Gastrocnemius medialis (tissue), 4 donors: Measurements from ENCODE around the gene USP15. TPM values are rescaled to one million over a fixed set of nuclear protein-coding genes. Genes with fewer than 3 reads are reported as not detected.
"Not testable (repeated sequence)": the region's sequence is repeated elsewhere in the genome, so short reads cannot be mapped to it uniquely, and the experiment has no call there.

ENCODE experiments used
- ATAC-seq, 2 donors: fragments of 150-250 bp; one replicate each; pipeline ENCODE4 v1.9.1; 2016
- DNase-seq, 2 donors: peaks; one replicate each; pipeline ENCODE4 v3.0.0-alpha.2; 2019
- H3K27ac ChIP-seq, 4 donors: fragments of 200-600 bp; sonication (generic); 1 replicate in 1 of 4; 2 replicates in 3 of 4; pipeline ENCODE4 v1.5.1; 2016 to 2018; ENCODE audit warnings: mild to moderate bottlenecking in 2 of 4, moderate library complexity in 1 of 4
- H3K27me3 ChIP-seq, 3 donors: fragments of 200-600 bp; sonication (generic) in 2 of 3; 1 replicate in 1 of 3; 2 replicates in 2 of 3; pipeline versions ENCODE4 v1.5.1 to v1.6.0; 2016 to 2019; ENCODE audit warnings: mild to moderate bottlenecking in 1 of 3, moderate library complexity in 1 of 3
- H3K36me3 ChIP-seq, 2 donors: fragments of 200-600 bp; sonication (generic) in 1 of 2; one replicate each; pipeline ENCODE4 v1.5.1; 2017 to 2018
- H3K4me1 ChIP-seq, 2 donors: fragments of 200-600 bp; sonication (generic) in 1 of 2; one replicate each; pipeline ENCODE4 v1.5.1; 2016 to 2017; ENCODE audit warnings: mild to moderate bottlenecking in 2 of 2
- H3K4me3 ChIP-seq, 4 donors: fragments of 200-600 bp; sonication (generic) in 3 of 4; 1 replicate in 1 of 4; 2 replicates in 3 of 4; pipeline ENCODE4 v1.5.1; 2016 to 2019; ENCODE audit warnings: mild to moderate bottlenecking in 2 of 4
- H3K9me3 ChIP-seq, 3 donors: fragments of 200-600 bp; sonication (generic) in 2 of 3; 1 replicate in 1 of 3; 2 replicates in 2 of 3; pipeline ENCODE4 v1.5.1; 2016 to 2019
- POLR2A ChIP-seq, 2 donors: fragments of 450-650 bp; IDR thresholded peaks; one replicate each; pipeline ENCODE4 v1.6.1; 2017; ENCODE audit warnings: antibody characterized with exemption in 2 of 2, mild to moderate bottlenecking in 2 of 2, moderate library complexity in 2 of 2
- in situ Hi-C, 4 donors: fragments of 200-750 bp; cut with MboI; loops; one replicate each; pipeline versions ENCODE4 v1.15.0 to v1.8.0; 2017; ENCODE audit warnings: low sequenced_read_pairs in 4 of 4
- intact Hi-C: fragments of 100-400 bp; cut with DNase I; formaldehyde crosslinking; loops from one replicate; pipeline ENCODE4 v1.15.1; 2023; ENCODE audit warnings: low total_unique reads
- total RNA-seq, 4 donors: library from RNA; depleted of rRNA; stranded (reverse); fragments of >200 nt; gene quantifications; one replicate each; pipeline versions ENCODE4 v1.1.0 to v1.2.3, GENCODE V29; 2016
- TF ChIP-seq, protein P1 (sequence below), 5 experiments: fragments of 450-650 bp in 3 of 5; fragments of 200-600 bp in 2 of 5; sonication (generic) in 2 of 5; IDR thresholded peaks in 4 of 5; conservative IDR thresholded peaks in 1 of 5; 1 replicate in 4 of 5; 2 replicates in 1 of 5; pipeline ENCODE4 v1.5.1; 2016 to 2019; ENCODE audit warnings: antibody characterized with exemption in 5 of 5, mild to moderate bottlenecking in 3 of 5, moderate library complexity in 3 of 5

The USP15 gene
- total RNA-seq, 4 donors from 2014 or later = 49.0 to 93.6 (median 50.6) TPM

DNA sequence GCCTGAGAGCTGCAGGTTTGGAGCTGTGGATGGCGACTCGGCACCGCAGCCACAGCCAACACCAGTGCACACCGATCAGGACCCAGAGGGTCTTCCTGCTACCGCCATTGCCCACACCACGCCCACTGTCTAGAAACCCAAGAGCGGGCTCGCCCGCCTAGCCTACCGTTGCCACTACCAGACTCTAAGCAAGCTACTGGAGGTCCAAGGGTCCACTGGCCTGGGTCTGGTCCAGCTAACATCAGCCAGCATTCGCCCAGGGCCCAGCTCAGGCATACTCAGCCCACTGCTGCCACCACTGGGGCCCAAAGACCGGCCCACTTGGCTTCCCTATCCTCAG, 175.9 kb downstream of the USP15 start:
- intact Hi-C loops = loop anchor here (2.0 kb wide), 1 partner anchor 31 kb away; the partner anchor contains the start of gene MON2
- in situ Hi-C loops = loop anchor here in 3 of 4 donors (5.0 to 10.0 kb wide), 2 partner anchors 356 to 359 kb away; no protein-coding TSS in a partner anchor
- DNase-seq (no peak), ATAC-seq (no peak)
- Histone ChIP-seq H3K9me3 (no peaks in the 10 kb centered on the region), H3K36me3 (no peaks in the 10 kb centered on the region), H3K4me3 (no peak overlapping the region), H3K4me1 (peaks cover 4 to 6% of the 10 kb centered on the region in 2 donors), H3K27me3 (peaks cover 18 to 30% (median 21%) of the 10 kb centered on the region in 3 donors), H3K27ac (no peak overlapping the region)
- no peak for TF ChIP-seq POLR2A (IDR thresholded peaks at IDR 0.05)
- TF ChIP-seq, protein P1, sequence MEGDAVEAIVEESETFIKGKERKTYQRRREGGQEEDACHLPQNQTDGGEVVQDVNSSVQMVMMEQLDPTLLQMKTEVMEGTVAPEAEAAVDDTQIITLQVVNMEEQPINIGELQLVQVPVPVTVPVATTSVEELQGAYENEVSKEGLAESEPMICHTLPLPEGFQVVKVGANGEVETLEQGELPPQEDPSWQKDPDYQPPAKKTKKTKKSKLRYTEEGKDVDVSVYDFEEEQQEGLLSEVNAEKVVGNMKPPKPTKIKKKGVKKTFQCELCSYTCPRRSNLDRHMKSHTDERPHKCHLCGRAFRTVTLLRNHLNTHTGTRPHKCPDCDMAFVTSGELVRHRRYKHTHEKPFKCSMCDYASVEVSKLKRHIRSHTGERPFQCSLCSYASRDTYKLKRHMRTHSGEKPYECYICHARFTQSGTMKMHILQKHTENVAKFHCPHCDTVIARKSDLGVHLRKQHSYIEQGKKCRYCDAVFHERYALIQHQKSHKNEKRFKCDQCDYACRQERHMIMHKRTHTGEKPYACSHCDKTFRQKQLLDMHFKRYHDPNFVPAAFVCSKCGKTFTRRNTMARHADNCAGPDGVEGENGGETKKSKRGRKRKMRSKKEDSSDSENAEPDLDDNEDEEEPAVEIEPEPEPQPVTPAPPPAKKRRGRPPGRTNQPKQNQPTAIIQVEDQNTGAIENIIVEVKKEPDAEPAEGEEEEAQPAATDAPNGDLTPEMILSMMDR (IDR thresholded peaks at IDR 0.05 in 4 of 5, conservative IDR thresholded peaks at IDR 0.05 in 1 of 5) = no peak

DNA sequence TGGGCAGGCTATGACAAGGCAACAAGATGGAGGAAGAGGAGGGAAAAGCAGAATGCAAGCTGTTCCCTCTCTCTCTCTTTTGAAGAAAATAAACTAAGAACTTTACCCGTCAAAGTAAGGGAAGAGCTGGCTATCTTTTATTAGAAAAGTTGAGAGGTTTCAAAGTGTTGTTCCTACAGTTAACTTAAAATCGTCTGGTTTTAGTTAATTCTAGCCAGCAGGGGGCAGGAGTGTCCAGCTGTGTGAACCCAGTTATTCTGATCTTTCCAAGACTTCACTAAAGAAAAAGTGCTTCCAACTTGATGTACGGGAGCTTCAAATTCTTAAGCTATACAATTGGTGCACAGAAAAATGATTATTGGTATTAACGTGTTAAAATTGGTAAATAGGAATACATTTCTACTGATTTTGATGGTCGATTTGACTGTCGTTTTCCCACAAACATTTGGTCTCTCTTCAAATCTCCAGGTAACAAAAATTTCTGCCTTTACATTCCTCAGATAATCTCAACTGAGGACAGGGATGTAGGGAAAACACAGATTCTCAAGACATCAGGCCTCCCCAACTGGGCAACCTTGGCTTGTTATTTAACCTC, 178.0 kb downstream of the USP15 start:
- Histone ChIP-seq H3K9me3 (no peaks in the 10 kb centered on the region), H3K36me3 (no peaks in the 10 kb centered on the region), H3K4me1 (peaks cover 4 to 6% of the 10 kb centered on the region in 2 donors), H3K4me3 (no peak overlapping the region), H3K27me3 (peaks cover 9 to 17% (median 17%) of the 10 kb centered on the region in 3 donors), H3K27ac (no peak overlapping the region)
- intact Hi-C loops = loop anchor here (1.0 kb wide), 1 partner anchor 356 kb away; no protein-coding TSS in a partner anchor
- no peak for DNase-seq
- no peak for TF ChIP-seq POLR2A (IDR thresholded peaks at IDR 0.05)
- TF ChIP-seq, protein P1 (IDR thresholded peaks at IDR 0.05 in 4 of 5, conservative IDR thresholded peaks at IDR 0.05 in 1 of 5) = peak; percentile 61 to 75 (median 64)
- peak in 1 of 2 donors; percentile 24 for ATAC-seq
- in situ Hi-C loops = loop anchor here in 3 of 4 donors (5.0 to 10.0 kb wide), 2 partner anchors 354 to 357 kb away; no protein-coding TSS in a partner anchor

DNA sequence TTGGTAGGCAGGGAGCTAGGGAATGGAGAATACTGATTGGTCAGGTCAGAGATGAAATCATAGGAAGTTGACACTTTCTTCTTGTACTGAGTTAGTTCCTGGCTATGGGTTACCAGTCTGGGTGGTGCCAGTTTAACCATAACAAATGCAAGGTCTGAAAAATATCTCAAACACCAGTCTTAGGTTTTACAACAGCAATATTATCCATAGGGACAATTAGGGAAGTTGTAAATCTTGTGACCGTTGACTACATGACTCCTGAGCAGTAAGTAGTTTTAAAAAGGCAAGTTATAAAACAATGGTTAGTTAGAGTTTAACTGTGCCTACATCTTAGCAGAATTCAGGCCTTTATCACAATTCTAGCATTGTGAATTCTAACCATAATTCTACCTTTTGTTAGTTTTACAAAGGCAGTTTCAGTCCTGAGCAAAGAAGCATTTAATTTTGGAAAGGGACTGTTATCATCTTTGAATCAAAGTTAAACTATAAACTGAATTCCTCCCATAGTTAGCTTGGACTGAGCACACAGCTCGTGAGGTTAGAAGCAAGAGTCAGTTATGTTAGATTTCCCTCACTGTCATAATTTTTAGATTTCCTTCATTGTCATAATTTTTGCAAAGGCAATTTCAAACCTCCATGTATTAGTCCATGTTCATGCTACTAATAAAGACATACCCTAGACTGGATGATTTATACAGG, 186.7 kb downstream of the USP15 start:
- DNase-seq (no peak), ATAC-seq (no peak)
- H3K4me1 ChIP-seq = no peaks in the 10 kb centered on the region
- in situ Hi-C loops (no loop called here), intact Hi-C loops (no loop called here)
- H3K27me3 ChIP-seq = no peaks in the 10 kb centered on the region
- TF ChIP-seq, protein P1 (IDR thresholded peaks at IDR 0.05 in 4 of 5, conservative IDR thresholded peaks at IDR 0.05 in 1 of 5) = no peak
- no peak for TF ChIP-seq POLR2A (IDR thresholded peaks at IDR 0.05)
- no peaks in the 10 kb centered on the region for H3K36me3 ChIP-seq
- no peaks in the 10 kb centered on the region for H3K9me3 ChIP-seq
- no peak overlapping the region for H3K27ac ChIP-seq
- H3K4me3 ChIP-seq = no peak overlapping the region

DNA sequence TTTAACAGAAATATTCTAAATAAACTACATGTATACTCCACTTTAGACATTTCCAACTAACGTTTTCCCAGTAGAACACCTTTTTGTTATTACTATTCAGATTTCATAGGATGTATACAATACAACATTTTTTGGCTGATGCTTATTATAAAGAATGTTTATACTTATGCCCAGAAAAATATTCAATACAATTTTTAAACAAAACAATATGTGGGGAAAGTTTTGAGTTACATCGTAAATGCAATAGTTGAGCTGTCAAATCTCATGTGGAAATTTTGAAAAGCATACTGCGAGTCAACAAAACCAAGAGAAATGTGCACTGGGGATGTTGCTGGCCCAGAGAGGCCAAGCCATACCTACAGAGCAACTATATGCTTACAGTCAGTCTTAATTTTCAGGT, 188.2 kb downstream of the USP15 start:
- no peaks in the 10 kb centered on the region for H3K36me3 ChIP-seq

DNA sequence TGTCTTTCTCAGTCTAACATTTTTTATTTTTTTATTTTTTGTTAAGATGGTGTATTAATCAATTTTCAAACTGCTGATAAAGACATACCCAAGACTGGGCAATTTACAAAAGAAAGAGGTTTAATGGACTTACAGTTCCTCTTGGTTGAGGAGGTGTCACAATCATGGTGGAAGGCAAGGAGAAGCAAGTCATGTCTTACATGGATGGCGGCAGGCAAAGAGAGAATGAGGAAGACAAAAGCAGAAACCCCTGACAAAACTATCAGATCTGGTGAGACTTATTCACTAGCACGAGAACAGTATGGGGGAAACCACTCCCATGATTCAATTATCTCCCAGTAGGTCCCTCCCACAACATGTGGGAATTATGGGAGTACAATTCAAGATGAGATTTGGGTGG, 195.2 kb downstream of the USP15 start:
- H3K4me1 ChIP-seq, ATAC-seq, H3K4me3 ChIP-seq, in situ Hi-C loops, H3K27ac ChIP-seq, intact Hi-C loops, DNase-seq, H3K9me3 ChIP-seq, H3K27me3 ChIP-seq, H3K36me3 ChIP-seq: not testable (repeated sequence)

More for the DNA sequence above, 188.2 kb downstream of the USP15 start:
- TF ChIP-seq, protein P1 (IDR thresholded peaks at IDR 0.05 in 4 of 5, conservative IDR thresholded peaks at IDR 0.05 in 1 of 5) = no peak
- no peak for TF ChIP-seq POLR2A (IDR thresholded peaks at IDR 0.05)
- ATAC-seq = no peak
- H3K4me1 ChIP-seq = no peaks in the 10 kb centered on the region
- no peak overlapping the region for H3K4me3 ChIP-seq
- H3K27me3 ChIP-seq = no peaks in the 10 kb centered on the region
- no peak overlapping the region for H3K27ac ChIP-seq
- in situ Hi-C loops = no loop called here
- H3K9me3 ChIP-seq = no peaks in the 10 kb centered on the region
- no peak for DNase-seq
- intact Hi-C loops = no loop called here
